Chondrocyte (in vitro differentiated cells): ENCODE measurements around the gene PTPRK. TPM values are rescaled to one million over a fixed set of nuclear protein-coding genes. Genes with fewer than 3 reads are reported as not detected.

Experiments
- DNase-seq: peaks from one replicate; pipeline ENCODE4 v3.0.0; 2021; ENCODE audit warnings: mixed read lengths, low spot score
- H3K27ac Mint-ChIP-seq: one replicate; pipeline ENCODE4 v1.8.0; 2021; ENCODE audit warnings: mild to moderate bottlenecking, moderate library complexity, mixed read lengths; ENCODE audit not compliant: unreplicated experiment
- H3K27me3 Mint-ChIP-seq: 2 replicates; pipeline ENCODE4 v1.8.0; 2021; ENCODE audit warnings: low read depth, mixed read lengths
- H3K36me3 Mint-ChIP-seq: 2 replicates; pipeline ENCODE4 v1.8.0; 2021; ENCODE audit warnings: low read depth, mixed read lengths
- H3K4me1 Mint-ChIP-seq: 2 replicates; pipeline ENCODE4 v1.8.0; 2021; ENCODE audit warnings: low read depth, mild to moderate bottlenecking, mixed read lengths
- H3K4me3 Mint-ChIP-seq: one replicate; pipeline ENCODE4 v1.8.0; 2021; ENCODE audit warnings: mild to moderate bottlenecking, moderate library complexity, mixed read lengths; ENCODE audit not compliant: unreplicated experiment
- H3K9me3 Mint-ChIP-seq: 2 replicates; pipeline ENCODE4 v1.8.0; 2021; ENCODE audit warnings: low read depth, mixed read lengths
- CTCF ChIP-seq: fragments of 200-600 bp; sonication (generic); IDR thresholded peaks from 2 replicates; pipeline ENCODE4 v1.5.0; 2021; ENCODE audit warnings: antibody characterized with exemption, mild to moderate bottlenecking, moderate library complexity
- total RNA-seq: library from RNA; stranded (reverse); gene quantifications from 3 replicates; pipeline ENCODE4 v1.2.1, GENCODE V29; 2021

PTPRK gene
- total RNA-seq, 1 donor from 2014 or later = 63.3 TPM

- Mint-ChIP-seq H3K27me3 (no peaks in the 10 kb centered on the region), H3K4me3 (no peak overlapping the region), H3K4me1 (peaks cover 55% of the 10 kb centered on the region), H3K27ac (peak overlapping the region; percentile 24), H3K36me3 (peaks cover 8% of the 10 kb centered on the region), H3K9me3 (peaks cover 13% of the 10 kb centered on the region)
- no peak for DNase-seq
- no peak for TF ChIP-seq CTCF
Observed at GRCh38 chr6:128415387-128415786, 105.0 kb downstream of the PTPRK start.

GRCh38 chr6:128414943-128415342, 105.5 kb downstream of the PTPRK start:
- Mint-ChIP-seq H3K27ac (peak overlapping the region; percentile 20), H3K9me3 (peaks cover 13% of the 10 kb centered on the region), H3K4me3 (no peak overlapping the region), H3K27me3 (no peaks in the 10 kb centered on the region), H3K36me3 (peaks cover 8% of the 10 kb centered on the region), H3K4me1 (peaks cover 55% of the 10 kb centered on the region)
- no peak for DNase-seq
- TF ChIP-seq CTCF = no peak

GRCh38 chr6:128413291-128413690, 107.1 kb downstream of the PTPRK start:
- no peaks in the 10 kb centered on the region for H3K27me3 Mint-ChIP-seq
- peaks cover 47% of the 10 kb centered on the region for H3K4me1 Mint-ChIP-seq
- no peak overlapping the region for H3K27ac Mint-ChIP-seq
- no peak for DNase-seq
- peaks cover 5% of the 10 kb centered on the region for H3K9me3 Mint-ChIP-seq
- no peak overlapping the region for H3K4me3 Mint-ChIP-seq
- no peaks in the 10 kb centered on the region for H3K36me3 Mint-ChIP-seq
- no peak for TF ChIP-seq CTCF

- no peak overlapping the region for H3K27ac Mint-ChIP-seq
- TF ChIP-seq CTCF = no peak
- H3K36me3 Mint-ChIP-seq = no peaks in the 10 kb centered on the region
- H3K27me3 Mint-ChIP-seq = no peaks in the 10 kb centered on the region
- peaks cover 2% of the 10 kb centered on the region for H3K9me3 Mint-ChIP-seq
- DNase-seq = no peak
- peaks cover 42% of the 10 kb centered on the region for H3K4me1 Mint-ChIP-seq
- H3K4me3 Mint-ChIP-seq = no peak overlapping the region
Observed at GRCh38 chr6:128412680-128413079, 107.7 kb downstream of the PTPRK start.

- Mint-ChIP-seq H3K36me3 (peaks cover 4% of the 10 kb centered on the region), H3K9me3 (peaks cover 2% of the 10 kb centered on the region), H3K27me3 (no peaks in the 10 kb centered on the region), H3K4me1 (peaks cover 34% of the 10 kb centered on the region), H3K27ac (no peak overlapping the region), H3K4me3 (no peak overlapping the region)
- TF ChIP-seq CTCF = no peak
- DNase-seq = no peak
Observed at GRCh38 chr6:128410584-128410983, 109.8 kb downstream of the PTPRK start.
